Measurements from ENCODE around the gene SPAG7.
"Not testable (repeated sequence)": the region's sequence is repeated elsewhere in the genome, so short reads cannot be mapped to it uniquely, and the experiment has no call there.

Gene SPAG7

DNA sequence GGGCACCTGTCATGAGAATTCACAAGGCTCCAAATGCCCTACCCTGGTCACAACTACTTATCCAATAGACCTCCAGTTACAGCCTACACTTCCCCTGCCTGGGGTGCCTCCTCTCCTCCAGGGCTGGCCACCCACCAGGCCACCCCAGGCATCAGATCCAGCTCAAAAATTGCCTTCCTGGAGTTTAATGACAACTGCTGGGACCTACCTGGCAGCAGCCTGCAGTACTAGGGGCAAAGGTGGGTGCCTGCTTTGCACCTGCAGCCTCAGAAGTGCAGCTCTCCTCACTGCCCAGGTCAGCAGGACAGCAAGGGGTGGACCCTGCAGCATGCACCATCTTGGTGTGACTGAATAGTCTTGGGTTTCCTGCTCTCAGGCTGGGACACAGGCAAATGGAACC, 32.0 kb downstream of the SPAG7 start:
- no peak for DNase-seq

DNA sequence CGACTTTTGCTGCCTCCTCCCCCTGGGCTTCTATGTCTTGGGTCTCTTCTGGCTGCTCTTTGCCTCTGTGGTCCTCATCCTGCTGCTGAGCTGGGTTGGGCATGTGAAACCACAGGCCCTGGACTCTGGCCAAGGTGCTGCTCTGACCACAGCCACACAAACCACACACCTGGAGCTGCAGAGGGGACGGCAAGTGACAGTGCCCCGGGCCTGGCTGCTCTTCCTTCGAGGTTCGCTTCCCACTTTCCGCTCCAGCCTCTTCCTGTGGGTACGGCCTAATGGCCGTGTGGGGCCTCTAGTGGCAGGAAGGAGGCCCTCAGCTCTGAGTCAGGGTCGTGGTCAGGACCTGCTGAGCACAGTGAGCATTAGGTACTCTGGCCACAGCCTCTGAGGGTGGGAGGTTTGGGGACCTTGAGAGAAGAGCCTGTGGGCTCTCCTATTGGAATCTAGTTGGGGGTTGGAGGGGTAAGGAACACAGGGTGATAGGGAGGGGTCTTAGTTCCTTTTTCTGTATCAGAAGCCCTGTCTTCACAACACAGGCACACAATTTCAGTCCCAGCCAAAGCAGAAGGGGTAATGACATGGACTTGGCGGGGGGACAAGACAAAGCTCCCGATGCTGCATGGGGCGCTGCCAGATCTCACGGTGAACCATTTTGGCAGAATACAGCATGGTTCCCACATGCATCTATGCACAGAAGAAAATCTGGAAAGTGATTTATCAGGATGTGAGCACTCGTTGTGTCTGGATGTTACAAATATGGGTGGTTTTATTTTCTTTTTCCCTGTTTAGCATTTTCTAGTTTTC, 33.2 kb downstream of the SPAG7 start:
- DNase-seq = peak; percentile 13

DNA sequence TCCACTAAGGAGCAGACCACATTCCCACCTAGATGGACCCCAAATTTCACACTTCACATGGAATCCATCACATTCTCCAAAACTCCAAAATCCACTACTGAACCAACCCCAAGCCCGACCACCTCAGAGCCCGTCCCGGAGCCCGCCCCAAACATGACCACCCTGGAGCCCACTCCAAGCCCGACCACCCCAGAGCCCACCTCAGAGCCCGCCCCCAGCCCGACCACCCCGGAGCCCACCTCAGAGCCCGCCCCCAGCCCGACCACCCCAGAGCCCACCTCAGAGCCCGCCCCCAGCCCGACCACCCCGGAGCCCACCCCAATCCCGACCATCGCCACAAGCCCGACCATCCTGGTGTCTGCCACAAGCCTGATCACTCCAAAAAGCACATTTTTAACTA, 34.0 kb downstream of the SPAG7 start:
- DNase-seq = no peak

DNA sequence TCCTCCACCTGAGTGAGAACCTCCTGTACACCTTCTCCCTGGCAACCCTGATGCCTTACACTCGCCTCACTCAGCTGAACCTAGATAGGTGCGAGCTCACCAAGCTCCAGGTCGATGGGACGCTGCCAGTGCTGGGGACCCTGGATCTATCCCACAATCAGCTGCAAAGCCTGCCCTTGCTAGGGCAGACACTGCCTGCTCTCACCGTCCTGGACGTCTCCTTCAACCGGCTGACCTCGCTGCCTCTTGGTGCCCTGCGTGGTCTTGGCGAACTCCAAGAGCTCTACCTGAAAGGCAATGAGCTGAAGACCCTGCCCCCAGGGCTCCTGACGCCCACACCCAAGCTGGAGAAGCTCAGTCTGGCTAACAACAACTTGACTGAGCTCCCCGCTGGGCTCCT, 34.9 kb downstream of the SPAG7 start:
- no peak for DNase-seq

DNA sequence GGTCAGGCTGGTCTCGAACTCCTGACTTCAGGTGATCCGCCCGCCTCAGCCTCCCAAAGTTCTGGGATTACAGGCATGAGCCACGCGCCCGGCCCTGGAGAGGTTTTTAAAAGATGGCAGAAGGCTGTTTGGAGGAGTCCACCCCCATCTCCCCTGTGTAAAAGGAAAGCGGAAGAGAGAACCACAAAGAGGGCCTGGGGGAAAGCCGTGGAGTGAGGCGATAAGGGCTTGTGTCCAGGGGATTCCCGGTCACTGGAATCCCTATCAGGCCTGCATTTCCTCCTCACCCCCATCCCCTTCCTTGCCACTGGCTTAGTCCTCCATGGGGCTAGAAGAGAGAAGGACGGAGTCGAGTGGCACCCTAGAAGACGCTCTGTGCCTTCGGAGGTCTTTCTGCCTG, 35.7 kb downstream of the SPAG7 start, which contains the start of gene GP1BA:
Gene GP1BA, plus strand, starts transcription at position 315 of the 400 bp plus-strand sequence. CDS start 328 bp downstream, outside the sequence.
- no peak for DNase-seq

DNA sequence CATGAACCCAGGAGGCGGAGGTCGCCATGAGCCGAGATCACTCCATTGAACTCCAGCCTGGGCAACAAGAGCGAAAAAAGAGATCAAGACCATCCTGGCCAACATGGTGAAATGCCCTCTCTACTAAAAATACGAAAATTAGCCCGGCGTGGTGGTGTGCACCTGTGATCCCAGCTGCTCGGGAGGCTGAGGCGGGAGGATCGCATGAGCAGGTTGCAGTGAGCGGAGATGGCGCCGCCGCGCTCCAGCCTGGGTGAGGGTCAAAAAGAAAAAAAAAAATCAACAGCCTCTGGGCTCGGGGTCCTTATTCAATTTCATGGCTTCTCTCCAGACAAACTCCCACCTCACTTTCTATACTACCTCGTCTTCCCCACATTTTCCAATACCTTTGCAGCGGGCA, 38.7 kb downstream of the SPAG7 start:
- DNase-seq = no peak

DNA sequence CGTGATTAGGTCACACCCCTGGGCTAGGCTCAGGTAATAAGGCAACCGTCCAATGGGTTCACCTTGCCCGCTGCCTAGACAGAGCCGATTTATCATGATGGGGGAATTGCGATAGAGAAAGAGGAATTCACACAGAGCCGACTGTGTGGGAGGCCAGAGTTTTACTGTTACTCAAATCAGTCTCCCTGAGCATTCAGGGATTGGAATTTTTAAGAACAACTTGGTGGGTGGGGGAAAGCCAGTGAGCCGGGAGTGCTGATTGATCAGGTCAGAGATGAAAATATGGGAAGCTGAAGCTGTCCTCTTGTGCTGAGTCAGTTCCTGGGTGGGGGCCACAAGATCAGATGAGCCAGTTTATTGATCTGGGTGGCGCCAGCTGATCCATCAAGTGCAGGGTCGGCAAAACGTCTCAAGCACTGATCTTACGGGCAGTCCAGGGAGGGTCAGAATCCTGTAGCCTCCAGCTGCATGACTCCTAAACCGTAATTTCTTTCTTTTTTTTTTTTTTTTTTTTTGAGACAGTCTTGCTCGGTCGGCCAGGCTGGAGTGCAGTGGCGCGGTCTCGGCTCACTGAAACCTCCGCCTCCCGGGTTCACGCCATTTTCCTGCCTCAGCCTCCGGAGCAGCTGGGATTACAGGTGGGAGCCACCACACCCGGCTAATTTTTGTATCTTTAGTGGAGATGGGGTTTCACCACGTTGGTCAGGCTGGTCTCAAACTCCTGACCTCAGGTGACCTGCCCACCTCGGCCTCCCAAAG, 40.9 kb downstream of the SPAG7 start:
- not testable (repeated sequence) for DNase-seq

DNA sequence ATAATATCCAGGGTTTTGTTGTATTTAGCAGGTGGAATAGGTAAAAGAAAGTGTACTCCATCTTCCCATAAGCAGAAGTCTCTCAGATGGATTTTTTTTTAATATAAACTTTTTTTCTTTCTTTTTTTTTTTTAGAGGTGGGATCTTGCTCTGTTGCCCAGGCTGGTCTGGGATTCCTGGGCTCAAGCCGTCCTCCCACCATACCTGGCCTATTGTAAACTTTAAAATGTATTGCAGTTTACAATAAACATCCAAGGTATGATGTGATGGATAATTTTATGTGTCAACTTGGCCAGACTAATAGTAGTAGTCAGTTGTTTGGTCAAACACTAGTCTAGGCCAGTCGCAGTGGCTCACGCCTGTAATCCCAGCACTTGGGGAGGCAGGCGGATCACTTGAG, 46.3 kb downstream of the SPAG7 start:
- no peak for DNase-seq

DNA sequence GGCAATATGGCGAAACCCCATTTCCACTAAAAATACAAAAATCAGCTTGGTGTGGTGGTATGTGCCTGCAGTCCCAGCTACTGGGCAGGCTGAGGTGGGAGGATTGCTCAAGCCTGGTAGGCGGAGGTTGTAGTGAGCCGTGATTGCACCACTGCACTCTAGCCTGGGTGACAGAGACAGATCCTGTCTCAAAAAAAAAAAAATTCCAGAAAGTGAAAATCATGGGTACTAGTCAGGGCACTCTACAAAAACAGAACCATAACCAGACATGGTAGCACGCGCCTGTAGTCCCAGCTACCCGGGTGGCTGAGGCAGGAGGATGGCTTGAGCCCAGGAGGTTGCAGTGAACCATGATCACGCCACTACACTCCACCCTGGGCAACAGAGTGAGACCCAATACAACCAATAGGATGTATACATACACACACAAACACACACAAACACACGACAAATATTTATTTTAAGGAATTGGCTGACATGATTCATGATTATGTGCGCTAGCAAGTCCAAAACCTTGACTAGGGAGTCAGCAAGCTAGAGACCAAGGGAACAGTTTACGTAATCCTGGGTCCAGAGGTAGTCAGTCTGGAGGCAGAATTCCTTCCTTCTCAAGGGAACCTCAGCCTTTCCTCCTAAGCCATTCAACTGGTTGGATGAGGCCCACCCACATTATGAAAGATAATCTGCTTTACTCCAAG, 47.1 kb downstream of the SPAG7 start:
- DNase-seq = no peak

DNA sequence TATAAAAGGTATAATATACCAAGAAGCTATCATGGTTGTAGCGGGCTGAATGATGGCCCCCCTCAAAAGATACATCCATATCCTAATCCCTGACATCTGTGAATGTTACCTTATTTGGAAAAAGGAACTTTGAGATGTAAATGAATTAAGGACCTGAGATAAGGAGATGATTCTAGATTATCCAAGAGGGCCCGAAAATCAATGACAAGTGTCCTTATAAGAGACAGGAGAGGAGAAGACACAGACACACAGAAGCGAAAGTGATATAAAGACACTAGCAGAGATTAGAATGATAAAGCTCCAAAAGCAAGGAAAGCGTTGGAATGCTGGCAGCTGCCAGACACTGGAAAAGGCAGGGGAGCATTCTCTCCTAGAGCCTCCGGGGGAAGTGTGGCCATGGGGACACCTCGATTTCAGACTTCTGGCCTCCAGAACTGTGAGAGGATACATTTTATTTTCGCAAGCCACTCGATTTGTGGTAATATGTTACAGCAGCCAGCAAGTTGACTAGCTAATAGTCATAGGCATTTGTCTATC, 48.0 kb downstream of the SPAG7 start:
- DNase-seq = no peak

DNA sequence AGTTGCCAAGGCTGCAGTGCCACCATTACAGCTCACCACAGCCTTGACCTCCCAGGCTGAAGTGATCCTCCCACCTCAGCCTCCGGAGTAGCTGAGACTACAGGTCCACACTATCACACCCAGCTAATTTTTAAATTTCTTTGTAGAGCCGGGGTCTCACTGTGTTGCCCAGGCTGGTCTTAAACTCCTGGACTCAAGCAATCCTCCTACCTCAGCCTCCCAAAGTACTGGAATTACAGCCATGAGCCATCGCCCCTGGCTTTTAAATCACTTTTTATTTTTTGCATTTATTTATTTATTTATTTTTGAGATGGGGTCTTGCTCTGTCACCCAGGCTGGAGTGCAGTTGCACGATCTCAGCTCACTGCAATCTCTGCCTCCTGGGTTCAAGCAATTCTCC, 53.1 kb downstream of the SPAG7 start:
- not testable (repeated sequence) for DNase-seq

DNA sequence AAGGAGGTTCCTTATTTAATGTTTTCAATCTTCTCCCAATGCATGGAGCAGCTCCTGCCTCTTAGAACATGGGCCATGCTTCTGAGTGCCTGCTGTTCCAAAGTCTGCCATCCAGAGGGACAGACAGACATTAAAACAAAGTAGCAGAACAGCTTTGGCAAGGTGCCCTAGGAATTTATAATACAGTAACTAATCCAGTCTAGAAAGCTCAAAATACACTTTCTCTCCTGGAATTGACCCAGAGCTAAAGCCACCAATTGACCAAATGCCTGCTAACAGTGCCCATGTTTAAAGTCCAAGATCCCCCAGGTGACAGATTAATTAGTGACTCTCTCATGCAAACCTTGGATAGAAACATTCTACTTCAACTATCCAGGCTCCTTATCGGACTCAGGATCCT, 53.6 kb downstream of the SPAG7 start:
- DNase-seq = no peak
